Ishikawa (cell line): ENCODE measurements around the gene SNAPIN.

Source experiments
- EP300 ChIP-seq: IDR thresholded peaks from 2 replicates; pipeline ENCODE4 v1.6.1; 2012; ENCODE audit warnings: borderline replicate concordance
- TCF12 ChIP-seq: IDR thresholded peaks from 2 replicates; pipeline ENCODE4 v1.6.1; 2012; ENCODE audit warnings: low read depth

GRCh38 chr1:153636312-153636711, 22.2 kb upstream of the SNAPIN start:
- TF ChIP-seq TCF12, result no peak
- TF ChIP-seq EP300, result no peak
